ENCODE measurements around the gene RANGRF. TPM values are rescaled to one million over a fixed set of nuclear protein-coding genes. Genes with fewer than 3 reads are reported as not detected.

The RANGRF gene
- total and polyA plus RNA-seq, 12 donors, result 18.8 to 46.9 (median 25.4) TPM

DNA sequence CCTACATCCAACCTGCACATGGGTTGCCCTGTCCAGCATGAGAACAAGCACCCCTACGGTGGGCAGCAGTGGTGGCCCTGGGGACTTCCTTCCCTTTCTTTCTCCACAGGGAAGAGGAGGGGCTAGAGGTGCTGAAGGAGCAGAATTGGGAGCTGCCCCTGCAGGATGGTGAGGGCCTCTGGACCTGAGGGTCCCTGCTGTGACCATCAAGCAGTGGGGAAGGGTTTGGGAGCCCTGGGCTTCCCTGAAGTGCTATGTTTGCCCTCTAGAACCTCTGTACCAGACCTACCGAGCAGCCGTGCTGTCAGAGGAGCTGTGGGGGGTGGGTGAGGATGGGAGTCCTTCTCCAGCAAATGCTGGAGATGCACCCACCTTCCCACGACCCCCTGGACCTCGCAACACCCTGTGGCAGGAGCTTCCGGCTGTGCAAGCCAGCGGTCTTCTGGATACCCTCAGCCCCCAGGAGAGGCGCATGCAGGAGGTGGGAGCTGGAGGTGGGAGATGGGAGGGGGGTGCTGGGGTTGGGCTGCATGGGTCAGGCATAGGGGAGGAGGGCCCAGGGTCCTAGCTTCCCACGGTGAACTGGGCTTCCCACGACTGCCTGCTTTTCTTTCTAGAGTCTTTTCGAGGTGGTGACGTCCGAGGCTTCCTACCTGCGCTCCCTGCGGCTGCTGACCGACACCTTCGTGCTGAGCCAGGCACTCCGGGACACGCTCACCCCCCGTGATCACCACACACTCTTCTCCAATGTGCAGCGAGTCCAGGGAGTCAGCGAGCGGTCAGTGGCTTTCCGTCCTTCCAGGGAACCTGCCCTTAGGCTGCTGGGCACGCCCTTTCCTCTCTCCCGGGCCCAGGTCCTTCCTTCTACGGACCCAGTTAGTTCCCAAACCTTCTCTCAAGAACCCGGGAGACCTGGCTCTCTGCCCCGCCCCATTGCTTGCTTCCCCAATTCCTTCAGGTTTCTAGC, 26.6 kb downstream of the RANGRF start:
- Histone ChIP-seq H3K27me3 (peaks cover 30% of the 10 kb centered on the region), H3K27ac (no peak overlapping the region), H3K4me1 (replicated peaks in 1 of 2) (no peaks in the 10 kb centered on the region), H3K36me3 (replicated peaks in 1 of 2) (no peaks in the 10 kb centered on the region), H3K4me3 (no peak overlapping the region), H3K9me3 (replicated peaks in 1 of 3) (no peaks in the 10 kb centered on the region)
- intact Hi-C loops (cut with DNase I), result loop anchor here in 1 of 2 donors (10.0 kb wide), 1 partner anchor 220 kb away; no protein-coding TSS in a partner anchor
- TF ChIP-seq POLR2A (IDR thresholded peaks at IDR 0.05), result no peak
- TF ChIP-seq, protein P1, sequence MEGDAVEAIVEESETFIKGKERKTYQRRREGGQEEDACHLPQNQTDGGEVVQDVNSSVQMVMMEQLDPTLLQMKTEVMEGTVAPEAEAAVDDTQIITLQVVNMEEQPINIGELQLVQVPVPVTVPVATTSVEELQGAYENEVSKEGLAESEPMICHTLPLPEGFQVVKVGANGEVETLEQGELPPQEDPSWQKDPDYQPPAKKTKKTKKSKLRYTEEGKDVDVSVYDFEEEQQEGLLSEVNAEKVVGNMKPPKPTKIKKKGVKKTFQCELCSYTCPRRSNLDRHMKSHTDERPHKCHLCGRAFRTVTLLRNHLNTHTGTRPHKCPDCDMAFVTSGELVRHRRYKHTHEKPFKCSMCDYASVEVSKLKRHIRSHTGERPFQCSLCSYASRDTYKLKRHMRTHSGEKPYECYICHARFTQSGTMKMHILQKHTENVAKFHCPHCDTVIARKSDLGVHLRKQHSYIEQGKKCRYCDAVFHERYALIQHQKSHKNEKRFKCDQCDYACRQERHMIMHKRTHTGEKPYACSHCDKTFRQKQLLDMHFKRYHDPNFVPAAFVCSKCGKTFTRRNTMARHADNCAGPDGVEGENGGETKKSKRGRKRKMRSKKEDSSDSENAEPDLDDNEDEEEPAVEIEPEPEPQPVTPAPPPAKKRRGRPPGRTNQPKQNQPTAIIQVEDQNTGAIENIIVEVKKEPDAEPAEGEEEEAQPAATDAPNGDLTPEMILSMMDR (IDR thresholded peaks at IDR 0.05), result no peak
- DNase-seq, result no peak
- WGBS, 4 donors, result 23 to 39% (median 30%) methylated on average over 10 to 29 of the region's 29 CpGs

DNA sequence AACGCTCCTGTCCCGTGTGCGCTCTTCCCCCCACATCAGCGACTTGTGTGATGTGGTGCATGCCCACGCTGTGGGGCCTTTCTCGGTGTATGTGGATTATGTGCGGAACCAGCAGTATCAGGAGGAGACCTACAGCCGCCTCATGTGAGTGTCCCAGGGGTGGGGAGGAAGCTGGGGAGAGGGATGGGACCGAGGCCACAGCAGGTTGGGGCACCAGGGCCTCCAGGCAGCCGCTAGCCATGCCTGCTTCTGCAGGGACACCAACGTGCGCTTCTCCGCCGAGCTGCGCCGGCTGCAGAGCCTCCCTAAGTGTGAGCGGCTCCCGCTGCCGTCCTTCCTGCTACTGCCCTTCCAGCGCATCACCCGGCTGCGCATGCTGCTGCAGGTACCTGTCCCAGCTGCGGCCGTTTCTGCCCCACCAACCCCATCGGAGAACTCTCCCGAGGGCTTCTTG, 27.3 kb downstream of the RANGRF start:
- no peaks in the 10 kb centered on the region for H3K9me3 ChIP-seq (replicated peaks in 1 of 3)

DNA sequence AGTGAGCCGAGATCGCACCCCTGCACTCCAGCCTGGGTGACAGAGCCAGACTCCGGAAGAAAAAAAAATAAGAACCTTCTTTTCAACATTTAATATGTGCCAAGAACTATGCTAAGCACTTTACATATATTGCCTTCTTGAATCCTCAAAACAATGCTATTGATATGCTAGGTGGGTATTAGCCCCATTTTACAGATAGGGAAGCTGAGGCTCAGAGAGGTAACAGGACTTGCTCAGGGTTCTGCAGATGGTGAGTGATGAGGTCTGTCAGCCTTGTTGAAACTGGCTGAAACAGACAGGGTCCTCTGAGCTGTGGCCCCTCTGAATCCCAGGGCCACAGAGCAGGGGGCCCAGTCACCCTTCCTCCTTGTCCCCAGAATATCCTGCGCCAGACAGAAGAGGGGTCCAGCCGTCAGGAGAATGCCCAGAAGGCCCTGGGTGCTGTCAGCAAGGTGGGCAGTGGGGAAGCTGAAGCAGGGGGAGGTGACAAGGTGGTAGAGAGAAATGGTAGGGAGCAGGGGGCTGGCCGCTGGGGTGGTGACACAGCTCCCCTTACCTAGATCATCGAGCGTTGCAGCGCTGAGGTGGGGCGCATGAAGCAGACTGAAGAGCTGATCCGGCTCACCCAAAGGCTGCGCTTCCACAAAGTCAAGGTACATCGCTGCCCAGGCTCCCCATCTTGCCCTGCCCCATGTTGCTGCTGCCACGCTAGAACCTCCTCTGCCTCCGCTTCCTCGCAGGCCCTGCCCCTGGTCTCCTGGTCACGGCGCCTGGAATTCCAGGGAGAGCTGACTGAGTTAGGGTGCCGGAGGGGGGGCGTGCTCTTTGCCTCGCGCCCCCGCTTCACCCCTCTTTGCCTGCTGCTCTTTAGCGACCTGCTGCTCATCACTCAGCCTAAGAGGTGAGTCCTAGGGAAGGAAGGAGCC, 29.8 kb downstream of the RANGRF start:
- H3K27me3 ChIP-seq, result peaks cover 28% of the 10 kb centered on the region
- no peak for DNase-seq
- no peaks in the 10 kb centered on the region for H3K4me1 ChIP-seq (replicated peaks in 1 of 2)
- no peak overlapping the region for H3K27ac ChIP-seq
- no peaks in the 10 kb centered on the region for H3K9me3 ChIP-seq (replicated peaks in 1 of 3)
- WGBS, 4 donors, result 74 to 79% (median 77%) methylated on average over 14 to 24 of the region's 24 CpGs
- no peaks in the 10 kb centered on the region for H3K36me3 ChIP-seq (replicated peaks in 1 of 2)
- TF ChIP-seq, protein P1 (IDR thresholded peaks at IDR 0.05), result no peak
- no peak for TF ChIP-seq POLR2A (IDR thresholded peaks at IDR 0.05)
- intact Hi-C loops (cut with DNase I), result loop anchor here in 1 of 2 donors (10.0 kb wide), 1 partner anchor 223 kb away; no protein-coding TSS in a partner anchor
- no peak overlapping the region for H3K4me3 ChIP-seq

More for the DNA sequence above, 27.3 kb downstream of the RANGRF start:
- no peak for DNase-seq
- Histone ChIP-seq H3K27ac (no peak overlapping the region), H3K4me3 (no peak overlapping the region), H3K27me3 (peaks cover 30% of the 10 kb centered on the region), H3K36me3 (replicated peaks in 1 of 2) (no peaks in the 10 kb centered on the region), H3K4me1 (replicated peaks in 1 of 2) (no peaks in the 10 kb centered on the region)
- 46 to 61% (median 51%) methylated on average over 12 to 26 of the region's 26 CpGs for WGBS, 4 donors
- TF ChIP-seq, protein P1 (IDR thresholded peaks at IDR 0.05), result no peak
- no peak for TF ChIP-seq POLR2A (IDR thresholded peaks at IDR 0.05)
- intact Hi-C loops (cut with DNase I), result loop anchor here in 1 of 2 donors (10.0 kb wide), 1 partner anchor 221 kb away; no protein-coding TSS in a partner anchor
